Peyer's patch (tissue), 4 donors: ENCODE results near the gene RUNX3. TPM values are rescaled to one million over a fixed set of nuclear protein-coding genes. Genes with fewer than 3 reads are reported as not detected.
A peak's percentile ranks its signal among the peaks of the same experiment; 100 is the strongest.

ENCODE experiments used
- DNase-seq, 3 donors: peaks; one replicate each; pipeline ENCODE4 v3.0.0-alpha.2; 2017 to 2019
- H3K27ac ChIP-seq, 4 donors: fragments of 200-600 bp; sonication (generic); one replicate each; pipeline ENCODE4 v1.5.1; 2016 to 2019
- H3K27me3 ChIP-seq, 2 donors: fragments of 200-600 bp; sonication (generic); one replicate each; pipeline ENCODE4 v1.5.1; 2019
- H3K36me3 ChIP-seq, 3 donors: fragments of 200-600 bp; sonication (generic); one replicate each; pipeline ENCODE4 v1.5.1; 2016 to 2019
- H3K4me1 ChIP-seq, 4 donors: fragments of 200-600 bp; sonication (generic); one replicate each; pipeline ENCODE4 v1.5.1; 2016 to 2019
- H3K4me3 ChIP-seq, 4 donors: fragments of 200-600 bp; sonication (generic); 1 replicate in 3 of 4; 2 replicates in 1 of 4; pipeline ENCODE4 v1.5.1; 2016 to 2019; ENCODE audit warnings: mild to moderate bottlenecking in 1 of 4
- H3K9me3 ChIP-seq, 4 donors: fragments of 200-600 bp; sonication (generic); one replicate each; pipeline ENCODE4 v1.5.1; 2016 to 2019; ENCODE audit warnings: mild to moderate bottlenecking in 1 of 4
- POLR2A ChIP-seq, 2 donors: fragments of 450-650 bp; IDR thresholded peaks; one replicate each; pipeline ENCODE4 v1.5.1; 2017; ENCODE audit warnings: antibody characterized with exemption in 2 of 2, mild to moderate bottlenecking in 2 of 2, moderate library complexity in 2 of 2
- total RNA-seq, 4 donors: library from RNA; depleted of rRNA; stranded (reverse); fragments of >200 nt; gene quantifications; one replicate each; pipeline ENCODE4 v1.1.0, GENCODE V29; 2016
- TF ChIP-seq, protein P1 (sequence below), 6 experiments: fragments of 450-650 bp in 4 of 6; fragments of 200-600 bp in 2 of 6; sonication (generic) in 1 of 6; IDR thresholded peaks; one replicate each; pipeline ENCODE4 v1.5.1; 2017 to 2019; ENCODE audit warnings: antibody characterized with exemption in 6 of 6, mild to moderate bottlenecking in 3 of 6, moderate library complexity in 1 of 6

The RUNX3 gene
- total RNA-seq, 4 donors from 2014 or later = 2.1 to 9.9 (median 6.0) TPM

GRCh38 chr1:24875257-24875656, 54.8 kb downstream of the RUNX3 start:
- Histone ChIP-seq H3K27ac (no peak overlapping the region), H3K4me1 (peaks cover 0 to 7% (median 0%) of the 10 kb centered on the region in 4 donors), H3K27me3 (no peaks in the 10 kb centered on the region), H3K4me3 (no peak overlapping the region), H3K9me3 (no peaks in the 10 kb centered on the region), H3K36me3 (no peaks in the 10 kb centered on the region)
- no peak for TF ChIP-seq POLR2A (IDR thresholded peaks at IDR 0.05)
- TF ChIP-seq, protein P1, sequence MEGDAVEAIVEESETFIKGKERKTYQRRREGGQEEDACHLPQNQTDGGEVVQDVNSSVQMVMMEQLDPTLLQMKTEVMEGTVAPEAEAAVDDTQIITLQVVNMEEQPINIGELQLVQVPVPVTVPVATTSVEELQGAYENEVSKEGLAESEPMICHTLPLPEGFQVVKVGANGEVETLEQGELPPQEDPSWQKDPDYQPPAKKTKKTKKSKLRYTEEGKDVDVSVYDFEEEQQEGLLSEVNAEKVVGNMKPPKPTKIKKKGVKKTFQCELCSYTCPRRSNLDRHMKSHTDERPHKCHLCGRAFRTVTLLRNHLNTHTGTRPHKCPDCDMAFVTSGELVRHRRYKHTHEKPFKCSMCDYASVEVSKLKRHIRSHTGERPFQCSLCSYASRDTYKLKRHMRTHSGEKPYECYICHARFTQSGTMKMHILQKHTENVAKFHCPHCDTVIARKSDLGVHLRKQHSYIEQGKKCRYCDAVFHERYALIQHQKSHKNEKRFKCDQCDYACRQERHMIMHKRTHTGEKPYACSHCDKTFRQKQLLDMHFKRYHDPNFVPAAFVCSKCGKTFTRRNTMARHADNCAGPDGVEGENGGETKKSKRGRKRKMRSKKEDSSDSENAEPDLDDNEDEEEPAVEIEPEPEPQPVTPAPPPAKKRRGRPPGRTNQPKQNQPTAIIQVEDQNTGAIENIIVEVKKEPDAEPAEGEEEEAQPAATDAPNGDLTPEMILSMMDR (IDR thresholded peaks at IDR 0.05) = no peak
- peak in 1 of 3 donors; percentile 21 for DNase-seq

- no peaks in the 10 kb centered on the region for H3K9me3 ChIP-seq
- no peak for TF ChIP-seq POLR2A (IDR thresholded peaks at IDR 0.05)
- TF ChIP-seq, protein P1 (IDR thresholded peaks at IDR 0.05) = no peak
- peaks cover 0 to 7% (median 0%) of the 10 kb centered on the region in 4 donors for H3K4me1 ChIP-seq
- no peak overlapping the region for H3K4me3 ChIP-seq
- H3K36me3 ChIP-seq = no peaks in the 10 kb centered on the region
- DNase-seq = peak in 1 of 3 donors; percentile 27
- H3K27me3 ChIP-seq = no peaks in the 10 kb centered on the region
- no peak overlapping the region for H3K27ac ChIP-seq
Observed at GRCh38 chr1:24874611-24875234, 55.4 kb downstream of the RUNX3 start.

- TF ChIP-seq, protein P1 (IDR thresholded peaks at IDR 0.05) = no peak
- TF ChIP-seq POLR2A (IDR thresholded peaks at IDR 0.05) = no peak
- Histone ChIP-seq H3K4me3 (no peak overlapping the region), H3K4me1 (peaks cover 0 to 7% (median 0%) of the 10 kb centered on the region in 4 donors), H3K9me3 (no peaks in the 10 kb centered on the region), H3K36me3 (no peaks in the 10 kb centered on the region), H3K27me3 (no peaks in the 10 kb centered on the region), H3K27ac (no peak overlapping the region)
- peak in 1 of 3 donors; percentile 13 for DNase-seq
Observed at GRCh38 chr1:24874056-24874455, 56.0 kb downstream of the RUNX3 start.

DNA sequence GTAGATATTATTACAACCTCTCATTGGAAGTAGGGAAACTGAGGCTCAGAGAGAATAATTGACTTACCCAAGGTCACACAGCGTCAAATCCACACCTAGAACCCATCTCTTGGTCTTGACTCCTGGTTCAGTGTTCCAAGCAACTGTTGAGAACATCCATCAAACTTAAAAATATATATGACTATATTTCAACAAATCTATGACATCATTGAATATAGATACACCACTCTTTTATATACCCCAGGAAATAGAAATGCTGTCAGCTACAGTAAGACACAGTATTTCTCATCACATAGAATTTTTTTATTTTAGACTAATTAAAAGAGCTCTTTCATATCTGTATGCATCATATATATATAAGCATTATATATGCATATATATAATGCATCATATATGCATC, 56.9 kb downstream of the RUNX3 start:
- Histone ChIP-seq H3K4me1 (peaks cover 0 to 7% (median 0%) of the 10 kb centered on the region in 4 donors), H3K27me3 (no peaks in the 10 kb centered on the region), H3K36me3 (no peaks in the 10 kb centered on the region), H3K27ac (no peak overlapping the region), H3K4me3 (no peak overlapping the region), H3K9me3 (no peaks in the 10 kb centered on the region)
- DNase-seq = no peak
- TF ChIP-seq, protein P1 (IDR thresholded peaks at IDR 0.05) = no peak
- no peak for TF ChIP-seq POLR2A (IDR thresholded peaks at IDR 0.05)

DNA sequence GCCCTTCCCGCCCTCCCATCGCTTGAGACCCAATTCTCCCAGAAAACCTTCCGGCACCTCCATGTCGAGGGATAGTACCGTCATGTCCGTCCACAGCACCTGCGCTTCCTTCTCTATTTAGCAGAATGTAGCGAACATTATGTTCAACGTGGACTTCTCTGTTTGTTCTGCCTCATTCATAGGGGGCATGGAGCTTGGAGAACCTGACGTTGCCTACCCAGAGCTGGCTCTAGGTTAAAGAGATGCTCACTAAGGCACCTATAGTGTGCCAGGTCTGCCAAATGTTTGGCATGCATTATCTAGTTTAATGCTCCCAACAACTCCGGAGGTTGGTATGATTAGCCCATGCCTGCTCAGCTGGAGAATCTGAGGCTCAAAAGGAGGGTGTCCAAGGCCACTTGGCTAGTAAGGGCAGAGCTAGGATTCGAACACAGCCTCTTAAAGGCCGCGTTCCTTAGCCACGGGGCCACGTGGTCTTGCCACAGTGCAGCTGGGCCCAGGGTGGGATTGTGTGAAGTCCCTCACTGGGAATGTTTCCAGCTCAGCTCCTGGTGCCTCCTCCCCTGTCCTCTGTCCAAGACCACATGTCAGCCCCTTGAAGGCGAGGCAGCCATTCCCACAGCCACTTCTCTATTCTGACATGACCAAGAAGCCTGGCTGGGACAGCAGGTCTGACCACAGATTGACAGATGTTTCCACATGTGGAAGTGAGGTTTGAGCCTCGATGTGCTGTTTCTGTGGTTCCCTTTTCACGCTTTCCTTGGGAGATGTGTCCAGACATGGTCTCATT, 57.8 kb downstream of the RUNX3 start:
- H3K4me3 ChIP-seq = no peak overlapping the region
- H3K4me1 ChIP-seq = peaks cover 0 to 7% (median 0%) of the 10 kb centered on the region in 4 donors
- H3K27me3 ChIP-seq = no peaks in the 10 kb centered on the region
- DNase-seq = peak in 1 of 3 donors; percentile 50
- no peak for TF ChIP-seq POLR2A (IDR thresholded peaks at IDR 0.05)
- H3K36me3 ChIP-seq = no peaks in the 10 kb centered on the region
- H3K9me3 ChIP-seq = no peaks in the 10 kb centered on the region
- H3K27ac ChIP-seq = no peak overlapping the region

DNA sequence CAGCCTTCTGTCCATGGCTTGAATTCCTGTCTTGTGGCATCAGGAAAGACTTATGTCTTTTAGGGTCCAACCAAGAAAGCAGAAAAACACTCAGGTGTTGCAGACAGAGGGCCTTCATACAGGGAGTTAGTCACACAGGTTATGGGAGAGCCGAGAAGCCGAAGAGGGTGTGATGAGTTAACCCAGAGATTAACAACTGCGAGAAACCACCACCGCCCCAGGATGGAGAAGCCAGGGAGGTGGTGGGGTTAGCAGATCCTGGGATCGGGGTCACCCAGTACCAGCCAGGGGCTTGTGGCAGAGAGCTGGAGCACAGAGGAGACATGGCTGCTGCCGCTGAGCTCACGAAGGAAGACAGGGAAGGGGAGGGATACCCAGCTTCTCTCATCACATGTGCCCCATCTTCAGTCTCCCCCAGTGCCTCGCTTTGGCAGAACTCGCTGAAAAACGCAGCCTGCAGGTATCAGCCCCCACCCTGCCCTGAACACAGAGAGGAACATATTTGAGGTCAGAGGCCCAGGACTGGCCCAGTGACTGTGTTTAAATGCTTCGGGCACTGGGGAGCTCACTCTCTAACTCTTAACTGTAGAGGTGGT, 58.7 kb downstream of the RUNX3 start:
- Histone ChIP-seq H3K27ac (no peak overlapping the region), H3K9me3 (no peaks in the 10 kb centered on the region), H3K27me3 (no peaks in the 10 kb centered on the region), H3K4me1 (peaks cover 0 to 7% (median 2%) of the 10 kb centered on the region in 4 donors), H3K4me3 (no peak overlapping the region), H3K36me3 (no peaks in the 10 kb centered on the region)
- DNase-seq = peak in 1 of 3 donors; percentile 43
- no peak for TF ChIP-seq POLR2A (IDR thresholded peaks at IDR 0.05)
- TF ChIP-seq, protein P1 (IDR thresholded peaks at IDR 0.05) = no peak
